CD4-positive, alpha-beta T cell treated with Interleukin-17A for 1 hour (primary cell): Measurements from ENCODE around the gene FARS2.

Experiments used
- DNase-seq: peaks from one replicate; pipeline ENCODE4 v3.0.0-alpha.2; 2020

FARS2 gene

DNA sequence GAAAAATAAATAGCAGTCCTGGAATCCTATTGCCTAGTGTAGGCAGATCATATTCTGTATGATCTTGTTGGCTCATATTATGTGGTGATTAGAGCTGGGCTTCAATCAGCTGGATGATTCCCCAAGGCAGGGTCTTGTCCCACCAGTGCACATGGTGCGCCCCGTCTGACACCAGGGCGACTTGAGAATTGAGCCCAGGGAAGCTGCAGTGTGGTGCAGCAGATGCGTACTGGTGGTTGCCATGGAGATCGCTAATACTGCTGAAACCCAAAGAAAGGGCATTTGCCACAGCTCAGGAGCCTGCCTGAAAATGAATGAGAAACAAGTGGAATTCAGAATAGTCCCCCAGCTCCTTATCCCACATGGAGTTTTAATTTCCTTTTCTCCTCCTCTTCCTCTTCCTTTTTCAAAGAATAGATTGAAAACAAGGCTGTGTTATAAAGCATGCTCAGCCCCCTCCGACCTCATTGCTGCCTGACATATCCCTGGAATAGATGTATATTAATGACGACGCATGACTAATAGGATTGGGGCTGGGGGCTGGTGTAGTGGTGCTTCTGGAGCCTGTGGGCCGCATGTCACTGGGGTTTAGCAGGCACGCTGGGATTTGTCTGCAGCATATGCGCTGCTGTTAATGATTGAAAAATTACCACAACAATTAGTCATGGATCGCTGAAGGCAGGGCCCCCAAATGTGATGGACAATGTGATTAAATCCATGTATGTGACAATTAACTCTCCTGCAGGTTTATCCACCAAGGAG is 210.5 kb downstream of the FARS2 start:
- no peak for DNase-seq

DNA sequence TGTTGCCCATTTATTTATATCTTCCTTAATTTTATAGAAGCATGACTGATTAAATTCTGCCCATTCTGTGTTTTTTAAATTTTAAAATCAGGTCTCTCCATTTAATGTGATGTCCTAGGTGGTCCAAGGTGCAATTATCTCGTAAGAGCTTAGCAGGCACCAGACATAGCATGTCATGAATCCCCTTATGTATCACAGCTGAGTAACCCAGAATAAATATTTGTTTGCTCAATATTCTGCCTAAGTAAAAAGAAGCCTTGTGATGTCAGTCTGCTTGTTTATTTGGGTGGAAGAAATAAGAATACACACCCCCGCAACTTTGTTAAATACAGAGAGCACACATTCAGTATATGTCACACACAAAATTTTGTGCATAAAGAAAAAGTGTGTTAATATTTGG is 211.3 kb downstream of the FARS2 start:
- no peak for DNase-seq

DNA sequence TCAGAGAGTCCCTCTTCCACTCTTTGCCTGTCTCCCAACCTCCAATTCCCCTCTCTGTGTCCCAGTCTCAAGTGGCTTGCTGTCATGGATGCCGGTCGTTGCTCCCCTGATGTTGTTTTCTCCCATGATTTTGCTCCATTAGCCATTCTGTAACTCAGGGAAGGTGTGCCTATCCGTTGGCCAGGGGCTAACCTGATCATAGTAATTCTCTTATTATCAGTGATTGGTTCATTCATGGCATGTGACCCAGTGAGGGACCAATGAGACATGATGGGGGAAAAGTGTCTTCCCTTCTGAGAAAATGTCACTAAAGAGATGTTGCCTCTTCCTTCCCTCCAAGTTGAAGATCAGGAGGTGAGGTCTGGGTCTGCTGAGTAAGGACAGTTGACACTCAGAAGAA is 214.5 kb downstream of the FARS2 start:
- DNase-seq = no peak

DNA sequence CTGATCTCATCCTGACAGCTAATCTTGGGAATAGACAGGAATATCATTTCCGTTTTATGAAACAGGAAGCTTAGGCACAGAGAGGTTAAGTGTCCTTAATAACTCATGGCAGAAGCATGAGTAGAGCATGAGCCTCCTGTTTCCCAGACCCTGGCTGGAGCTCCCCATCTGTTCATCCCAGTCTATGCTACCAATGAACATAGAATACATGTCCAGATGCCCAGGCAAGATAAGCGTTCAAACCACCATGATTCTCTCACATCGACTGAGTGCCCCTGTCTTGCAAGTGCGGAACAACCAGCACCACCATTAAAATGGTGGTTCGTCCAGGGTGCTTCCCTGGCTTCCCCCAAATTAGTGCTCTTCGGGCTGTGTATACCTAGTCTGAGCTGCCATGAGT is 217.1 kb downstream of the FARS2 start:
- DNase-seq = no peak

DNA sequence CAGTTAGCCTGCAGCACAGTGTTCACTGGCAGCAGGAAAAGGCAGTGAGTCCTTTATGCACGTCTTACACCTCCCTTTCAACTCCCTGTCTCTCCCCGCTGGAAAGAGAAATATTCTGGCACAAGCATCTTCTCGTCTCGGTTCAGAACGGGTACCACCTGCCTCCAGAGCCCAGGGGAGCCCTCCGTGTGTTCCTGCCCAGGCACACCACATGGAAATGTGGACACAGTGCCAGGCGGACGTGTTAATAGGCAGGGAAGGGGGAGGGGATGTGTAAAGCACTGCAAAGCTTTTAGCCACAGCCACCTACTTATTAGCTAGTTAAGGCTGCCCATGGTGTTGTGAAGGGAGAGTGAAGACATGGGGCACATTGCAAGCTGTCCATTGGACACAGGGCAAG is 219.7 kb downstream of the FARS2 start:
- DNase-seq = no peak

DNA sequence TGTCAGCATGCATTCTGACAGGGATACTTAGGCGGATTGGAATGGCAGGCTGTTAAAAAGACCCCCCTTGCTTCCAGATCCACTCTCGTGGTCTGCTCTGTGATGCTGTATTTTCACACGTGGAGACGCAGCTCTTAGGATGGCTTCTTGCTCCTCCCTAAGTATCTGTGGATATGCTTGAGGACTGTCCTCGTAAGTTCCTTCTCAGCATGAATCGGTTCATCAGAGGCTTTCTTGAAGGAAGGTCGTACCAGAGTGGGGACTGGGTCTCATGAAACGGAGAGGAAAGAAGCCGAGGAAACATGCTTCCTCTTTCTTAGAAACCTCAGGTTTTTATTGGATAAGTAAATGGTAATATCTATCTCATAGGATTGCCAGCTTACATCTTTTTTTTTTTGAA is 220.4 kb downstream of the FARS2 start:
- no peak for DNase-seq

DNA sequence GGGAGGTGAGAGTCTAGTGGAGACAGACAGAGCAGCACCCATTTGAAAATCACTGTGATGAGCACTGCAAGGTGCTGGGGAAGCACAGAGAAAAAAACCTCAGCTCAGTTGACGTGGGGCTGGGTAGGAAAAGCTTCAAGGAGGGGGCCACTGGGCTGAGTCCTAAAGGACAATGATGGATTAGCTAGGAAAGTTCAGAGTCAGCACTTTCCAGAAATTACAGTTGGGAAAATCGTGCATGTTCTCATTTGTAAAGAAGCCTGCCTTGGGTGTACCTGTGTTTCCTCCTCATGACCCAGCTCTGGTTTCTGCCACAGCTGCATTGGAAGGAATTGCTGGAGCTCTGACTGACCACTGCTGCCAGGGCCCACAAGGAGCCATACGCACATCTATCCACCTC is 221.3 kb downstream of the FARS2 start:
- DNase-seq = no peak

DNA sequence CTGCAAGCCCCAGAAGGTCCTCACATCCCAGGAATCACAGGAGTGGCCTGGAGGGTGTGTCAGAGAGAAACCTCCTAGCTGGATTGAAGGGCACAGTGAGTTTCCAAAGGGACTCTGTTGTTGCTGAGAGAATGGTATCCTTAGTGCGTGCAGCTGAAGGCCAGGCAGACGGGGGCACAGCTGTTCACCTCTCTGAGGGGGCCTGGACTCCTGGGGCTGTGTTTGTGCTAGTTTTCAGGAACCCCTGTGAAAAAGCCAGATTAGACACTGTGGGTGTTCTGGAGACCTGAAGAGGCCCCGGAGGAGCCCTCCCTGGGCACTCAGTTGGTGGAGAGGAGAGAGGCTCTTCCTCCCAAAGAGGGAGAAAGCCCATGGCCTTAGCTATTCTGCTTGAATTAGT is 223.4 kb downstream of the FARS2 start:
- DNase-seq = no peak

DNA sequence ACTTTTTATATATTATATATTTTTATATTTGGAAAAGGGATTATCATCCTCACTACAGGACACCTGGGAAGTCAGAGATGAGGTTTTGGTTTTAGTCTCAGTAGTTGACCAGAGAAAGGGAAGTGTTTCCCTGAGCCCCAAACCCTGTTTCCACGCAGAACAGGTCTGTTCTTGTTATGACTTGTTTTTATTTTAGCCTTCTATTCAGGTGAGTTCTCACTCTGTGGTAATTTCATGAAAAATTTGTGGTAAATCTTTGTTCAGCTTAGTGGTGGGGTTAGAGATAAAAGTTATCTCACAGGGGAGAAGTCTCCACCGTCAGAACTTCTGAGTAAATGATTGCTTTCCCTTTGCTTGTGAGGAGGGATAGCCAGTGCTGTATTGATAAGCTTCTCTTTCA is 224.9 kb downstream of the FARS2 start:
- DNase-seq = no peak

DNA sequence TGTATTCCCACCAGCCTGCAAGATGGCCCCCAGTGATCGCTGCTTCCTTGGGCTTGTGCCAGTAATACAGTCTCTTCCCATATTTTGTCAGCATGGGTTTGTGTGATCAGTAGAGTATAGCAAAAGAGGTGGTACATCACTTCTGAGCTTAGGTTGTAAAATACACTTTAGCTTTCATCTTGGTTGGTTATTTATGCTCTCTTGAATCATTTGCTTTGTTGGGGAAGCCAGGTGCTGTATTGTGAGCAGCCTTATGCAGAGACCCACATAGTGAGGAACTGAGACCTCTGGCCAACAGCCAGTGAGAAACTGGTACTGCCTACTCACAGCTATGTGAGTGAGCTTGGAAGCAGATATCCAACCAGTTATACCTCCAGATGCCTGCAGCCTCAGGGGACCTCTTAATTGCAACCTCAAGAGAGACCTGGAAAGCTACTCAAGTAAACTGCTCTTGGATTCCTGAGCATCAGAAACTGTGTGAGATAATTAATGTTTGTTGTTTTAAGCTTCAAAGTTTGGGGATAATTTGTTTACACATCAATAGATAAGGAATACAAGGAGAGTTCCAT is 229.3 kb downstream of the FARS2 start:
- no peak for DNase-seq

DNA sequence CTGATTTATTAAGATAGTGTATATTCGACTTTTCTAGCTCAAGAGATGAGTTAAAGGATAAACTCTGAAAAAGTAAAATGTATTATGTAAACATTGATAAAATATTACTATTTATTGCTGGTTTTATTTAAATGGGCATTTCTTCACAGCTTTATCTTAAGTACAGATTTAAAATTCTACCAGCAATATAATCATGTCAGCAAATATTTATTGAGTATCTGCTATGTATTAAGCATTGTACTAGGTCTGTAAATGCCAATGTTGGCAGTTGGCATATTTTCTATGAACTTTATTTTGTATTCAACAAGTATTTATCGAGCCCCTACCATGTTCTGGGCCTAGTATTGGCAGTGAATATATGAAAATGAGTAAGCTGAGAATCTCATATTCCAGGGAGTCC is 231.0 kb downstream of the FARS2 start:
- no peak for DNase-seq

DNA sequence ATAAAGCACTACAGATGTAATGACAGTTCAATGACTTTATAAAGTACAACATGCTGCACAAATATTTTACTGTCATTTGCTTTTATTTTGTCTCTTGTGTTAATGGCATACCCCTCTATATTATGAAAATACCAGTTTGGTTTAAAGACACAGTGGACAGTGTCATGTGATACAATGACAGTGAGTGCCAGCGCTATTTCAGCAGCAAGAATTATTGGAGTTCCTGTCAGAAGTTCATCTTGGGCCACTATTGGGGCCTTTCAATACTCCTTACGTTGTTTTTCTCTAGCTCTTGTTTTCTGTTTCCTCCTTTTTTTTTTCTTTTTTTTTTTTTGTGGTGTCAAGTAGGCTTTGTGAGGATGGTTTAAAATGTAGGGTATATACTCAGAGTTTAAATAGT is 232.5 kb downstream of the FARS2 start:
- DNase-seq = no peak

DNA sequence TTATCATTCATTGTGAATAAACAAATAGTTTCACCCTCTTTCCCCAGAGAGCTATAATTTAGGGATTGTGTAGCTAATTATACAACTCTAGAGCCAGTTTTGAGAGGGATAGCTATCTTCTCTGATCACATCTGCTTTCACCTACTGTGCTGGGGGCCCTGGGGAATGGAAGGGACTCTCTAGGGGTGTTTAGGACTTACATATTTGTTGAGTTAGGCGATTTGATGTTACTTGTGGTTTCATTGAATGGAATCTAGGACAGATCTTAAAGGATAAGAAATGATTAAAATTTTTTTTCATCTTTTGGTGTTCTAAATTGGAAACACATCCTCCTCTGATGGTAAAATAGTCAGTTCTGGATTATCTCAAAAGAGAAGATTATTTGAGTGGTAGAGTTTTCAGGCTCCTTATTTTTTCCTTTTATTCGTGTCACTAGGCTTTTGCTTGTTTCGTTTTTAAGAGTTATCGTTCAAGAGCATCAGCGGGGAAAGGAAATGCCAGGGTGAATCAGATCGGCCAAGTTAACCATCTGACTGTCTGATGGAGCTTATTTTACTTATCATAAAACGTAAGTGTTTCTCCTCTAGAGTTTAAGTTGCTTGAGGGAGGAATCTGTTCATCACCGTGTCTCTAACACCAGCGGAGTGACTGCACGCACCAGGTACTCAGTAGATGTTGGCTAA is 236.7 kb downstream of the FARS2 start:
- no peak for DNase-seq

DNA sequence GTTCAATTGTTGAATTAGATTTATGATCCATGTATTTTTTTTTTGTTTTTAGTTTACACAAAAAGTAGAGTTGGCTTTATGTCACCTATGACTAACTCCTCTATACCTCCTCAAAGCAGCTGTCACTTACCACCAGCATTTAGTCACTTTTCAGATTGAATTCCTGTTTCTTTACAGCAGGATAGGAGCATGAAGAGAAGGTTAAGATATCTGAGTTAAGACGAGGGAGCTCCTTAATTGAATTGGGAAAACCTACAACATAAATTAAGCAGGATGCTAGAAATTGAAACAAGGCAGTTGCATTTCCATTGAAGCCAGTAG is 237.2 kb downstream of the FARS2 start:
- DNase-seq = no peak

DNA sequence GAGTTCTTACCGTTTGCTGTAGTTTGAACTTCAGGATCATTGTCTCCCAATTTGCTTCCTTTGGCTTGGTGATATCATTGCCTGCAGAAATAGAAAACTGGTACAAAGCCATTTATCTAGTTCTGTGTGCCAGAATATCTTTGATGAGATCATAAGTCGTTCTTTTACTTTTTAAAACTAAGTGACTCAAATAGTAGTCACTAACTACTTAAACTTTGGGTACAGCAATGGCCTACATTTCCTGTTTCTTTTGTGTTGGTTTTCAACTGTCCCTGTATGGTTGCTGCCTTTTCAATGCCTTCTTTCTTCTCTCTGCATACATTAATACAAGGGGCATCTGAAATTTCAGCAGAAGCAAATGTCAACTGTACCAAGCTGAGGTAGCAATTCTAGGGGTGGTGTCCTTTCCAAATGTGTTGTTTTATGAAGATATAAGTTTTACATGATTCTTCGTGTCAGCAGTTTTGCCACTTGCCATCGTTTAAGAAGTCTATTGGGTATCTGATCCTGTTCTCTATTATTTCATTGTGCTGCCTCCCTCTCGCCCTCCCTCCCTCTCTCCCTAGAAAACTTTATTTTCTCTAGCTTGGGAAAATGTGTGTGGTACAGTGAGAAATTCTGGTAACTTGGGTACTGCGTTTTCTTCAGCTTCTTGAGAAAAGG is 238.5 kb downstream of the FARS2 start:
- no peak for DNase-seq

DNA sequence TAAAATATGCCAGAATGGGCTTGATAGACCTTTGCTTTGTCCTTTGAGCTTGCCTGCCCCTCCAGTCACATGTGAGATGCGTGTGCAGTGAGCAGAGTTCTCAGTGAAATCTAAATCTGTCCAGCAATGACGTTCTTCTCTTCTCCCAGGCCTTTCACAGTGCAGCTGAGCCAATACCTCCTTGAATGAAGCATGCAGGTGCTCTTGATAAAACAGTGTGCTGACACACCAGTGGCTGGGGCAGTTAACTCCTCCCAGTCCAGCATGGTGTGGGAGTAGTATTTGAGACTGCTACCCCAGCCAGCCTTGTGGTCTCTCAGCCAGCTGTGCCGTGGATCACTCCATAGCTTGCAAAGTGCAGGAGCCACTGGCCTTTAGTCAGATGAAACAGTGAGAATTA is 240.5 kb downstream of the FARS2 start:
- no peak for DNase-seq

DNA sequence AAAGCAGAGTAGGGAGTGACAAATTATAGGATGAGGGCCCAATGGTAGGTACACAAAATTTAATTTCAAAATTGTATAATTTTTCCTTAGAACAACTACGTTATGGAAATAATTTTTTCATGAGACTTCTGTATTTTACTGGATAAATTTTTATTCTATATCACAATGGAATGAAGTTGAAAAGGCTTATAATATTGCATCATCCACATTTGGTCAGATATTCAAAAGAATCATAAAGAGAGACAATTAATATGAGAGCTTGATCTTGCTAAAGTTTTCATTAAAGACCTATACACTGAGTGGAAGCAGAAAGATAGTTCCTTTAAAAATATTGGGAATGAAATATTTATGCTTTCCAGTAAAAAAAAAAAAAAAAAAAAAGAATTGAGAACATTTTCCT is 242.8 kb downstream of the FARS2 start:
- no peak for DNase-seq

DNA sequence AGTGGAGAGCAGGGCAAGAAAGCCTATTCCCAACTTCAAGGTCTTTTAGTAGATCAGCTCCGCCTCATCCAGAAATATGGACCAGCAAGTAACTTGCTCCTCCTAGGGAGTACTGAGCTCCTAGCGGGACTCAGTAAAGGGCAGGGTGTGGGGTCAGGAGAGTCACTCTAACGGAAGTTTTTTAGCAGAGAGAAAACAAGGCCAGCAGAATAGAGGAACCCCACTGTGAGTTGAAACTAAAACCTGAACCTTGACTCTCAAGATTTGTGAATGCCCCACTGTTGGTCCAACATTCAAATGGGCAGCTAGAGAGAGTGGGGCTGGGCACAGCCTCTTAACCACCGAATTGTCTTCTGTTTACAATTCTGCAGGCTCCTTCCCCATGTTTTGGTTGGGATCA is 244.8 kb downstream of the FARS2 start:
- no peak for DNase-seq

DNA sequence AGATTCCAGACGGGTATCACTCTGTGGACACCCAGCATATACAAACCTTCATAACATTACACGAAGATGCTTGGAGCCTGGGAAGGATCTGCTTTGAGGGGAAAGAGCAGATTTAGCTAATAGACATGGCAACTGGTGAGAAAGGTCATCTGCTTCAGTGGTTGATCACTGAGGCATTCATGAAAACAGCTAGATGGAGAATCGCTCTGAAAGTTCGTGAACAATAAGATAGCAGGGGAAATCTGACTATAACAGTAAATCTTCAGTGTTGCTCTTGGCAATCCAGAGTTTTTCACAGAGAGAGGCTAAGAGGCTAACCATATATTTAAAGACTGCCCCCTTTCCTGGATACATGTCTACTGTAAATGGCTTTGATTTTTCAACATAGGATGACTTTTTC is 245.3 kb downstream of the FARS2 start:
- no peak for DNase-seq

DNA sequence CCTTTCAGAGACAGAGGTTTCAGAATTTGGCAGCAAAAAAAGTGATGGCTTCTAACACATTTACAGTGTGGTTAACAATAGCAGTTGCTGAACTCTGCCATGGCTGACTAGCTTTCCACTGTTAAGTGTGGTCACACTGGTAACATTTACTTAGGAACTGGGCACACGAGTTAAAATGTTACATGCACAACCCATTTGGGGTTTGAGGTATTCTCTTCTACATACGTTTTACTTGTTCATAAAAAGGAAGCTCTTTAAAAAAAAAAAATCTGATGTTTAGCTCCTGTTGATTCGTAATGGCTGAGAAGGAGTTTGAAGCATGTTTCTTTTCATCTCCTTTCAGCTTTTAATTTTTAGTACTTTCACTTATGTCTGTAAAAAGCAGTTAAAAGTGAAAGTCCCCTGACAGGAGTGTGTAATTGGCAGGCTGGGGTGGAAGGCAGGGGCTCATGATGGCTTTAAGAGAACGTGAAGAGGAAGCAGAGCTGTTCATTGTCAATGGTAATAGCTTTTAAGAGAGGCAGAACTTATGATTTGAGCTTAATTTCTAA is 245.9 kb downstream of the FARS2 start:
- peak; percentile 30 for DNase-seq

DNA sequence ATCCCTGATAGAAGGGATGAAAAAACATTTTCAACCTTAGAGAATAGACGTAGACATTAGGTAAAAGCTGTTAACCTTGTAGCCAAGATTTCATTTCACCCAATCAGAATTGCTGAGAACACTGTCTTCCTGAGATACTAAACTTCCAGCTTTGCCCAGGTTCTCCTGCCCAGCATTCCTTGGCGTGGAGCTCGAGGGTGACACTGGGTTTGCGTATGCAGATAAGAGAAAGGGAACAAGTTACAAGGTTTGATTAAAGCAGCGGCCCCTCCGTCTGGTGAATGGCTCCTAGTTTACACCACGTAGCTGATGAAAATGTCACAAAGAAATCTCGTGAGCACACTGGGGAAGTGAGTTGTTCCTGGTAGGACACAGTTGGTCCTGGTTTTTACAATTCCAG is 247.8 kb downstream of the FARS2 start:
- no peak for DNase-seq

DNA sequence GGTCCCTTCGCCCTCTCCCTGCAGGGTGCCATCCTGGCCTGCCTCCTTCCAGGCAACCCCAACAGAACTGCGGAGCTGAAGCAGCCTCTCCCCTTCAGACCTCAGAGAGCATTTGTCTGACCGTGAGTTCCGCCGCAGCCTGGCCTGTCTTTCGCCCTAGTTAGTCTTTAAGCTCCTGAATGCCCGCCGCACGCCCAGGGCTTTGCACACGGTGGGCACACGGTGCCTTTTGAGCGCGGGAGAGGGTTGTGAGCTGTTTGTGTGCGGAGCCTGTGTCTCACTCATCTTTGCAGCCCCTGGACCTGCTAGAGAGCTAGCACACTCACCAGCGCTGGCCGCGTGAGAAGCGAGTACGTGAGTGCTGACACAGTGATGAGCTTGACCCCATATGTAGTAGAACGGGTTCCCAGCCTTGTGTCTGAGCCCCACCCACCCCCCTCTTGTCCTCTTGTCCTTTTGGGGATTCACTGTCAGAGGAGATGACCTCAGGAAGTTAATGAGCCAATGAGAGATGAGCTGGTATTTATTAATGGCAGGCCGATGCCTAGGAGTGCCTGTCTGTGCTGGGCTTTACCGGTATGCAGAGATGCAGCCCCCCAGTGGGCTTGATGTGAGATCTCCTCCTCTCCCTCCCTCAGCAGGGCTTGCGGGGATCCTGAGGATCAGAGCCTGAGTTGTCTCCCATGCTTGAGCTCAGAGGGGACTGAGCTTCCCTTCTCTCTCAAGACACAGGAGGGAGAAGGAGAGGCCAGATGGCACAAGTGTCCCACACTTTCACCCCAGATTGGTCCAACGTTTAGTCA is 249.2 kb downstream of the FARS2 start:
- no peak for DNase-seq

DNA sequence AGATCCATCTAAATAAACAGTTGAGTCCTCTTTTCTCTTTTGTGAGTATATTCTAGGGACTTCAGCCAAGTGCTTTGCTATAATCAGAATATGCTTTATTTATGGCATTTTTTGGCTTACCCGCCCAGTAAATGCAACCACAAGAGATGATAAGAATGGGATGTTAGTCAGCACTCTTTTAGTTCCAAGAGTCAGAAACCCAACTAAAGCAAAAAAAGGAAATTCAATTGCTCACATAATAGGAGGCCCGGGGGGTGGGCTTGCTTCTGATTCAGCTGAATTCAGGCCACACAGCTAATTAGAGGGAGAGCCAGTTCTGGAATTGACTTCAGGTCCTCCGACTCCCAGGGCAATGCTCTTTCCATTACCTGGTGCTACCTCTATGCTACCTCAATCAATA is 250.6 kb downstream of the FARS2 start:
- DNase-seq = no peak
